HepG2 (cell line): ENCODE results near the gene GRIK3.

Experiments used
- ATF4 ChIP-seq, 2 experiments: fragments of 450-650 bp in 1 of 2; sonication (generic) in 1 of 2; formaldehyde crosslinking; IDR thresholded peaks; 2 replicates each; pipeline versions ENCODE4 v1.5.0 to v1.8.0; 2020 to 2022; ENCODE audit warnings: mild to moderate bottlenecking in 1 of 2, missing genetic modification reagents in 1 of 2
- CTCF ChIP-seq: sonication (generic); formaldehyde crosslinking; IDR thresholded peaks from 2 replicates; pipeline ENCODE4 v1.5.0; 2020; ENCODE audit warnings: mild to moderate bottlenecking, missing genetic modification reagents, moderate library complexity
- PBX3 ChIP-seq: sonication (generic); formaldehyde crosslinking; IDR thresholded peaks from 2 replicates; pipeline ENCODE4 v1.8.1; 2023; ENCODE audit warnings: missing genetic modification reagents, inconsistent platforms, borderline replicate concordance

GRCh38 chr1:36918604-36919003, 115.7 kb downstream of the GRIK3 start:
- TF ChIP-seq CTCF (CRISPR knock-in tag) = no peak
- no peak for TF ChIP-seq PBX3 (CRISPR knock-in tag)
- no peak for TF ChIP-seq ATF4 (CRISPR knock-in tag; IDR thresholded peaks at IDR 0.05)
